A549 (cell line): Measurements from ENCODE around the gene VPS13D. TPM values are rescaled to one million over a fixed set of nuclear protein-coding genes. Genes with fewer than 3 reads are reported as not detected.

Experiments
- ATAC-seq, 2 experiments: fragments of 200-7000 bp in 1 of 2; fragments of >200 bp in 1 of 2; cut with Nextera tagmentation in 1 of 2; cut with Tn5 transposase in 1 of 2; 3 replicates each; pipeline versions ENCODE4 v1.8.0 to v1.9.1; 2018 to 2020; ENCODE audit warnings: mild to moderate bottlenecking in 1 of 2, moderate library complexity in 1 of 2
- CTCF ChIA-PET: fragments of 300-600 bp; sonication (Branson Sonifier 250); formaldehyde crosslinking; extraction: SDS; loops from one replicate; lab custom pipeline; 2021; ENCODE audit warnings: antibody characterized with exemption, inconsistent platforms; lab: Yijun Ruan, JAX
- POLR2A ChIA-PET: fragments of 350-600 bp; formaldehyde crosslinking; extraction: SDS; loops from one replicate; lab custom pipeline; 2021; ENCODE audit warnings: antibody characterized with exemption, inconsistent platforms; lab: Yijun Ruan, JAX
- DNase-seq, 2 experiments: peaks; one replicate each; pipeline versions ENCODE4 v3.0.0 to v3.0.0-alpha.2; 2011 to 2016; ENCODE audit warnings: low read depth in 1 of 2, low spot score in 1 of 2
- FAIRE-seq: peaks from 2 replicates; lab custom pipeline; 2011; peaks lifted over from hg19 to GRCh38; lab: Jason Lieb, UNC
- H3K27ac ChIP-seq, 2 experiments: fragments of >200 bp; sonication (Bioruptor Twin); formaldehyde crosslinking; 3 replicates each; pipeline ENCODE4 v1.5.1; 2016 to 2017
- H3K4me1 ChIP-seq: fragments of >200 bp; sonication (Bioruptor Twin); formaldehyde crosslinking; 3 replicates; pipeline ENCODE4 v1.6.1; 2016
- H3K4me2 ChIP-seq: fragments of >200 bp; sonication (Bioruptor Twin); formaldehyde crosslinking; 3 replicates; pipeline ENCODE4 v1.6.1; 2016
- H3K4me3 ChIP-seq: fragments of >200 bp; sonication (Bioruptor Twin); formaldehyde crosslinking; 3 replicates; pipeline ENCODE4 v1.5.1; 2016
- H3K9me3 ChIP-seq: fragments of >200 bp; sonication (Bioruptor Twin); formaldehyde crosslinking; 3 replicates; pipeline ENCODE4 v1.6.1; 2016
- BCL3 ChIP-seq: fragments of >200 bp; sonication (Bioruptor Twin); formaldehyde crosslinking; IDR thresholded peaks from 3 replicates; pipeline ENCODE4 v1.6.1; 2016
- BHLHE40 ChIP-seq: IDR thresholded peaks from 2 replicates; pipeline ENCODE4 v1.6.1; 2012; ENCODE audit warnings: low read depth, low read length, inconsistent platforms
- CBX8 ChIP-seq: fragments of 200-600 bp; sonication (generic); IDR thresholded peaks from 2 replicates; pipeline ENCODE4 v1.6.1; 2016
- CEBPB ChIP-seq, 2 experiments: fragments of >200 bp in 1 of 2; sonication (Bioruptor Twin) in 1 of 2; formaldehyde crosslinking in 1 of 2; IDR thresholded peaks; 2 replicates each; pipeline ENCODE4 v1.6.1; 2012 to 2016
- EHMT2 ChIP-seq: fragments of 200-600 bp; sonication (generic); IDR thresholded peaks from 2 replicates; pipeline ENCODE4 v1.6.1; 2016; ENCODE audit warnings: antibody characterized with exemption, low read depth, mild to moderate bottlenecking, moderate library complexity
- EP300 ChIP-seq, 2 experiments: fragments of >200 bp; sonication (Bioruptor Twin); formaldehyde crosslinking; IDR thresholded peaks; 2 replicates in 1 of 2; 3 replicates in 1 of 2; pipeline ENCODE4 v1.6.1; 2016 to 2017
- HES2 ChIP-seq: fragments of >200 bp; sonication (Bioruptor Twin); formaldehyde crosslinking; IDR thresholded peaks from 2 replicates; pipeline ENCODE4 v1.6.1; 2016
- HEYL ChIP-seq: fragments of 250-450 bp; sonication (Bioruptor Pico); IDR thresholded peaks from 2 replicates; pipeline ENCODE4 v1.8.0; 2021; ENCODE audit warnings: mild to moderate bottlenecking, moderate library complexity
- HOXA7 ChIP-seq: fragments of 250-450 bp; sonication (Bioruptor Pico); IDR thresholded peaks from 2 replicates; pipeline ENCODE4 v1.5.0; 2020; ENCODE audit warnings: mild to moderate bottlenecking, moderate library complexity
- JUN ChIP-seq, 2 experiments: fragments of >200 bp; sonication (Bioruptor Twin); formaldehyde crosslinking; IDR thresholded peaks; 2 replicates in 1 of 2; 3 replicates in 1 of 2; pipeline ENCODE4 v1.6.1; 2016 to 2017
- KDM1A ChIP-seq: fragments of 200-600 bp; sonication (generic); IDR thresholded peaks from 2 replicates; pipeline ENCODE4 v1.6.1; 2016; ENCODE audit warnings: low read depth, mild to moderate bottlenecking
- MAX ChIP-seq: IDR thresholded peaks from 2 replicates; pipeline ENCODE4 v1.6.1; 2012
- MAZ ChIP-seq: fragments of 150-350 bp; IDR thresholded peaks from 2 replicates; pipeline ENCODE4 v1.6.1; 2014; ENCODE audit warnings: antibody characterized with exemption, low read depth, low read length, borderline replicate concordance
- NFE2L2 ChIP-seq: fragments of 150-350 bp; conservative IDR thresholded peaks from 2 replicates; pipeline ENCODE4 v1.6.1; 2014; ENCODE audit warnings: low read length
- NPAS2 ChIP-seq: fragments of 250-450 bp; sonication (Bioruptor Pico); IDR thresholded peaks from 2 replicates; pipeline ENCODE4 v1.8.0; 2022; ENCODE audit warnings: mild to moderate bottlenecking, moderate library complexity, borderline replicate concordance
- NR3C1 ChIP-seq: fragments of >200 bp; sonication (Bioruptor Twin); formaldehyde crosslinking; IDR thresholded peaks from 3 replicates; pipeline ENCODE4 v1.6.1; 2017
- POLR2A ChIP-seq: IDR thresholded peaks from 2 replicates; pipeline ENCODE4 v1.6.1; 2012; ENCODE audit warnings: mild to moderate bottlenecking, low read length
- RAD21 ChIP-seq, 2 experiments: fragments of >200 bp in 1 of 2; sonication (Bioruptor Twin) in 1 of 2; formaldehyde crosslinking in 1 of 2; IDR thresholded peaks in 1 of 2; conservative IDR thresholded peaks in 1 of 2; 2 replicates in 1 of 2; 3 replicates in 1 of 2; pipeline ENCODE4 v1.6.1; 2012 to 2018; ENCODE audit warnings: inconsistent platforms in 1 of 2
- RCOR1 ChIP-seq: fragments of 150-350 bp; IDR thresholded peaks from 2 replicates; pipeline ENCODE4 v1.6.1; 2014; ENCODE audit warnings: antibody characterized with exemption, low read length, low read depth
- ZNF302 ChIP-seq: fragments of 250-450 bp; sonication (Bioruptor Pico); IDR thresholded peaks from 2 replicates; pipeline ENCODE4 v1.9.0; 2021; ENCODE audit warnings: inconsistent platforms, mild to moderate bottlenecking, moderate library complexity
- ZSCAN20 ChIP-seq: fragments of 250-450 bp; sonication (Bioruptor Pico); IDR thresholded peaks from 2 replicates; pipeline ENCODE4 v1.8.0; 2022; ENCODE audit warnings: mild to moderate bottlenecking, moderate library complexity
- WGBS: methylation state at CpG from one replicate; pipeline ENCODE4 v1.1.6; 2017; ENCODE audit errors: missing lambda C conversion rate; 5-methylcytosine and 5-hydroxymethylcytosine counted together
- polyA plus RNA-seq, 4 experiments: library from polyadenylated mRNA; depleted of rRNA in 3 of 4; stranded (reverse); fragments of >200 nt; fragmentation: RNase III in 1 of 4; extraction: RNeasy Plus Mini Kit Qiagen cat#74134 plus additional on column Dnase treatment in 1 of 4; gene quantifications; 2 replicates in 3 of 4; 3 replicates in 1 of 4; pipeline ENCODE4 v1.2.3, GENCODE V29; 2011 to 2017
- TF ChIP-seq, protein P1 (sequence below): fragments of 200-600 bp; sonication (generic); IDR thresholded peaks from 2 replicates; pipeline ENCODE4 v1.6.1; 2016; ENCODE audit warnings: antibody characterized with exemption, mild to moderate bottlenecking, moderate library complexity
- TF ChIP-seq, protein P2 (sequence below): fragments of >200 bp; sonication (Bioruptor Twin); formaldehyde crosslinking; IDR thresholded peaks from 3 replicates; pipeline ENCODE4 v1.5.1; 2016

VPS13D gene
- polyA plus RNA-seq, 2 of the 4 experiments (the other 2 are of a cell fraction): 5.4 to 15.9 TPM

- Histone ChIP-seq H3K27ac (peak overlapping the region; percentile 92 to 93), H3K4me2 (peak overlapping the region; percentile 72), H3K4me3 (no peak overlapping the region), H3K4me1 (peaks cover 72% of the 10 kb centered on the region), H3K9me3 (peaks cover 1% of the 10 kb centered on the region; the same call in 1 of the 3 replicates)
- no peak for DNase-seq
- FAIRE-seq: no peak
- no peak for ATAC-seq
- no peak for TF ChIP-seq ZNF302 (CRISPR knock-in tag)
- 0 out of 2 replicates have a peak, but pooled peaks have one; percentile 32 for TF ChIP-seq KDM1A
- no peak for TF ChIP-seq ZSCAN20 (CRISPR knock-in tag)
- no peak for TF ChIP-seq RAD21 (conservative IDR thresholded peaks at IDR 0.05 in 1 of 2, IDR thresholded peaks at IDR 0.05 in 1 of 2)
- no peak for TF ChIP-seq NPAS2 (CRISPR knock-in tag)
- no peak for TF ChIP-seq HES2
- POLR2A ChIA-PET: interaction anchor here (1.5 to 4.0 kb wide), 5 partner anchors 45 to 139 kb away, joined by 7 to 54 read pairs (median 8); partner anchors contain the start of gene DHRS3
- 92% methylated on average over 6 of the region's 6 CpGs for WGBS
- CTCF ChIA-PET: interaction anchor here (1.1 to 1.4 kb wide), 3 partner anchors 94 to 179 kb away, joined by 3 to 4 read pairs (median 3); no protein-coding TSS in a partner anchor
Observed at GRCh38 chr1:12479311-12479710, 249.5 kb downstream of the VPS13D start.

DNA sequence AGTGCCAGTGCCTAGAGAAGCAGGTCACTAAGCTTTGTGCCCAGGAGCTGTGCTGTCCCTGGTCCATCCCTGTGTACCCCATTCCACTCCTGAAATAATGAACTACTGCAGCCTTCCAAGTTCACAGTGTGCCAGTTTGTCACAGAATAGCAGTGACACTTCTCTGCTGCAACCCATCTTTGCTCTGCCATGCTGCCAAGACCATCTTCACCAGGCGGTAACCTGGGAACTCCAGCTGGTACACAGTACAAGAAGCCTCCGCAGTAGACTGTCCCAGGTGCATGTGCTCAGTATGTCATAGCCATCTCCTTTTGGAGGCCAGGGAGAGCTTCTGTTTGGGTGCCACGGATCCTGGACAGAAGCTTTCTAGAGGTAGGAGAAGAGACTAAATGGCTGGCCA, 250.2 kb downstream of the VPS13D start:
- Histone ChIP-seq H3K4me2 (peak overlapping the region; percentile 72), H3K27ac (peak overlapping the region; percentile 92 to 93), H3K4me1 (peaks cover 73% of the 10 kb centered on the region), H3K9me3 (no peaks in the 10 kb centered on the region), H3K4me3 (no peak overlapping the region)
- TF ChIP-seq CEBPB (IDR thresholded peaks at IDR 0.05) (no peak), JUN (IDR thresholded peaks at IDR 0.05) (no peak), RAD21 (conservative IDR thresholded peaks at IDR 0.05 in 1 of 2, IDR thresholded peaks at IDR 0.05 in 1 of 2) (no peak), HEYL (CRISPR knock-in tag) (no peak), EHMT2 (no peak), POLR2A (no peak), NR3C1 (no peak), NFE2L2 (no peak), BCL3 (no peak), RCOR1 (no peak), CBX8 (no peak), MAZ (no peak), EP300 (IDR thresholded peaks at IDR 0.05) (no peak), MAX (no peak), HOXA7 (CRISPR knock-in tag) (no peak), BHLHE40 (no peak)
- TF ChIP-seq, protein P1, sequence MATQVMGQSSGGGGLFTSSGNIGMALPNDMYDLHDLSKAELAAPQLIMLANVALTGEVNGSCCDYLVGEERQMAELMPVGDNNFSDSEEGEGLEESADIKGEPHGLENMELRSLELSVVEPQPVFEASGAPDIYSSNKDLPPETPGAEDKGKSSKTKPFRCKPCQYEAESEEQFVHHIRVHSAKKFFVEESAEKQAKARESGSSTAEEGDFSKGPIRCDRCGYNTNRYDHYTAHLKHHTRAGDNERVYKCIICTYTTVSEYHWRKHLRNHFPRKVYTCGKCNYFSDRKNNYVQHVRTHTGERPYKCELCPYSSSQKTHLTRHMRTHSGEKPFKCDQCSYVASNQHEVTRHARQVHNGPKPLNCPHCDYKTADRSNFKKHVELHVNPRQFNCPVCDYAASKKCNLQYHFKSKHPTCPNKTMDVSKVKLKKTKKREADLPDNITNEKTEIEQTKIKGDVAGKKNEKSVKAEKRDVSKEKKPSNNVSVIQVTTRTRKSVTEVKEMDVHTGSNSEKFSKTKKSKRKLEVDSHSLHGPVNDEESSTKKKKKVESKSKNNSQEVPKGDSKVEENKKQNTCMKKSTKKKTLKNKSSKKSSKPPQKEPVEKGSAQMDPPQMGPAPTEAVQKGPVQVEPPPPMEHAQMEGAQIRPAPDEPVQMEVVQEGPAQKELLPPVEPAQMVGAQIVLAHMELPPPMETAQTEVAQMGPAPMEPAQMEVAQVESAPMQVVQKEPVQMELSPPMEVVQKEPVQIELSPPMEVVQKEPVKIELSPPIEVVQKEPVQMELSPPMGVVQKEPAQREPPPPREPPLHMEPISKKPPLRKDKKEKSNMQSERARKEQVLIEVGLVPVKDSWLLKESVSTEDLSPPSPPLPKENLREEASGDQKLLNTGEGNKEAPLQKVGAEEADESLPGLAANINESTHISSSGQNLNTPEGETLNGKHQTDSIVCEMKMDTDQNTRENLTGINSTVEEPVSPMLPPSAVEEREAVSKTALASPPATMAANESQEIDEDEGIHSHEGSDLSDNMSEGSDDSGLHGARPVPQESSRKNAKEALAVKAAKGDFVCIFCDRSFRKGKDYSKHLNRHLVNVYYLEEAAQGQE: no peak
- TF ChIP-seq, protein P2, sequence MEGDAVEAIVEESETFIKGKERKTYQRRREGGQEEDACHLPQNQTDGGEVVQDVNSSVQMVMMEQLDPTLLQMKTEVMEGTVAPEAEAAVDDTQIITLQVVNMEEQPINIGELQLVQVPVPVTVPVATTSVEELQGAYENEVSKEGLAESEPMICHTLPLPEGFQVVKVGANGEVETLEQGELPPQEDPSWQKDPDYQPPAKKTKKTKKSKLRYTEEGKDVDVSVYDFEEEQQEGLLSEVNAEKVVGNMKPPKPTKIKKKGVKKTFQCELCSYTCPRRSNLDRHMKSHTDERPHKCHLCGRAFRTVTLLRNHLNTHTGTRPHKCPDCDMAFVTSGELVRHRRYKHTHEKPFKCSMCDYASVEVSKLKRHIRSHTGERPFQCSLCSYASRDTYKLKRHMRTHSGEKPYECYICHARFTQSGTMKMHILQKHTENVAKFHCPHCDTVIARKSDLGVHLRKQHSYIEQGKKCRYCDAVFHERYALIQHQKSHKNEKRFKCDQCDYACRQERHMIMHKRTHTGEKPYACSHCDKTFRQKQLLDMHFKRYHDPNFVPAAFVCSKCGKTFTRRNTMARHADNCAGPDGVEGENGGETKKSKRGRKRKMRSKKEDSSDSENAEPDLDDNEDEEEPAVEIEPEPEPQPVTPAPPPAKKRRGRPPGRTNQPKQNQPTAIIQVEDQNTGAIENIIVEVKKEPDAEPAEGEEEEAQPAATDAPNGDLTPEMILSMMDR: no peak
- FAIRE-seq: no peak
- ChIA-PET POLR2A (interaction anchor here (1.5 to 4.0 kb wide), 2 partner anchors 116 to 139 kb away, joined by 8 to 45 read pairs; partner anchors contain the start of gene DHRS3), CTCF (interaction anchor here (1.1 to 1.4 kb wide), 2 partner anchors 140 to 178 kb away, joined by 3 to 4 read pairs; no protein-coding TSS in a partner anchor)
- DNase-seq: no peak
- ATAC-seq: no peak
- 100% methylated on average over 1 of the region's 3 CpGs for WGBS
